Fibroblast of pulmonary artery (primary cell): Measurements from ENCODE around the gene S100PBP.

Source experiments
- DNase-seq: peaks from one replicate; pipeline ENCODE4 v3.0.0-alpha.2; 2010; ENCODE audit warnings: low read depth
- H3K4me3 ChIP-seq: replicated peaks from 2 replicates; pipeline ENCODE4 v1.5.1; 2011; ENCODE audit warnings: low read depth, mild to moderate bottlenecking, control low read depth, low read length, moderate library complexity
- TF ChIP-seq, protein P1 (sequence below): IDR thresholded peaks from 2 replicates; pipeline ENCODE4 v1.5.1; 2011; ENCODE audit warnings: mild to moderate bottlenecking, control low read depth, low read length, inconsistent platforms; ENCODE audit errors: missing control alignments

Gene S100PBP

DNA sequence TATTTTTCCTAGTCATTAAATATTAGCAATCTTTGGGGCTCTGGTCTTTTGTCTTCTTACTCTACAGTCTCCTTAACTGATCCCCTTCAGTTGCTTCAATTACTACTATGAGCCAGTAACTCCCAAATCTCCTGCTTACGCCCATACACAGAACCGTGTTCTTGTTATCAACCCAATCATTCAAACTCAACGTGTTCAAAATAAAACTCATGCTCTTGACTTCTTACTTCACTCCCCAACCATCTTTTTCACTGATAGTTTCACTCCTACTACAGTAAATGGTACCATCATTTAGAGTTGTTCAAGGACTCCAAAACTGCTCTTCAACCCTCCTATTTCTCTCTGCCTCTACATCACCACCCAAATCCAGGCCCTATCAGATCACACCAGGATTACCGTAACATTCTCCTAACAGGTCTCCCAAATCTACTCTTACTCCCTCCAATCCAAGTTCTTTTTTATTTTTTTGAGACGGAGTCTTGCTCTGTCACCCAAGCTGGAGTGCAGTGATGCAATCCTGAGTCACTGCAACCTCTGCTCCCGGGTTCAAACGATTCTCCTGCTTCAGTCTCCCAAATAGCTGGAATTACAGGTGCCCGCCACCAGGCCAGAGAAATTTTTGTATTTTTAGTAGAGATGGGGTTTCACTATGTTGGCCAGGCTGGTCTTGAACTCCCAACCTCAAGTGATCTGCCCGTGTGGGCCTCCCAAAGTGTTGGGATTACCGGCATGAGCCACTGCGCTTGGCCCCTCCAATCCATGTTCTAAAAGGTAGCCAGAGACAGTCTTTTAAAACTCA lies 3.3 kb upstream of the S100PBP start:
- H3K4me3 ChIP-seq: no peak overlapping the region
- DNase-seq: peak; percentile 57
- TF ChIP-seq, protein P1, sequence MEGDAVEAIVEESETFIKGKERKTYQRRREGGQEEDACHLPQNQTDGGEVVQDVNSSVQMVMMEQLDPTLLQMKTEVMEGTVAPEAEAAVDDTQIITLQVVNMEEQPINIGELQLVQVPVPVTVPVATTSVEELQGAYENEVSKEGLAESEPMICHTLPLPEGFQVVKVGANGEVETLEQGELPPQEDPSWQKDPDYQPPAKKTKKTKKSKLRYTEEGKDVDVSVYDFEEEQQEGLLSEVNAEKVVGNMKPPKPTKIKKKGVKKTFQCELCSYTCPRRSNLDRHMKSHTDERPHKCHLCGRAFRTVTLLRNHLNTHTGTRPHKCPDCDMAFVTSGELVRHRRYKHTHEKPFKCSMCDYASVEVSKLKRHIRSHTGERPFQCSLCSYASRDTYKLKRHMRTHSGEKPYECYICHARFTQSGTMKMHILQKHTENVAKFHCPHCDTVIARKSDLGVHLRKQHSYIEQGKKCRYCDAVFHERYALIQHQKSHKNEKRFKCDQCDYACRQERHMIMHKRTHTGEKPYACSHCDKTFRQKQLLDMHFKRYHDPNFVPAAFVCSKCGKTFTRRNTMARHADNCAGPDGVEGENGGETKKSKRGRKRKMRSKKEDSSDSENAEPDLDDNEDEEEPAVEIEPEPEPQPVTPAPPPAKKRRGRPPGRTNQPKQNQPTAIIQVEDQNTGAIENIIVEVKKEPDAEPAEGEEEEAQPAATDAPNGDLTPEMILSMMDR: no peak

DNA sequence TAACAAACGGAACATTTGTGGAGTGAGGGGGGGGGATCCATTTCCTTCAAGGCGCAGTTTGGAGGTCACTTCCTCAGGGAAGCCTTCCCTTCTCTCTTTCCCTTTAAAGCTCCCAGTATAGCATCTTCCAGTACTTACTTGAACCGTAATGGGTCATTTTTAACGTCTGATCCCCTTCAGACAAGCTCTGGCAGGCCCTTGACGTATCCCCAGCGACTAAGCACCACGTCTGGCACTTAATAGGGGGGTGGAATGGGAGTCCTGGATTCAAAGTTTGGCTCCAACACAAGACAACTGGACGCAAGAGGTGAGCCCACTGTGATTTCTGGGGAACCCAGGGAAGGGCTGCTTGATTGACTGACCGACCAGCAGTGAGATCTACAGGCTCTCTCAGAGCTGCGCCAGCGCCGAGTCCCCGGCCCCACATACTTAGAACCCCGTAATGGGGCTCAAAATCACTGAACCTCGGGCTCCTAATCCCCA lies 736 bp upstream of the S100PBP start:
- H3K4me3 ChIP-seq: peak overlapping the region; percentile 99
- TF ChIP-seq, protein P1: no peak
- peak; percentile 49 for DNase-seq

- peak overlapping the region; percentile 99 for H3K4me3 ChIP-seq
- TF ChIP-seq, protein P1: no peak
- DNase-seq: peak; percentile 39
Measured at GRCh38 chr1:32817815-32818786, 648 bp downstream of the S100PBP start.

DNA sequence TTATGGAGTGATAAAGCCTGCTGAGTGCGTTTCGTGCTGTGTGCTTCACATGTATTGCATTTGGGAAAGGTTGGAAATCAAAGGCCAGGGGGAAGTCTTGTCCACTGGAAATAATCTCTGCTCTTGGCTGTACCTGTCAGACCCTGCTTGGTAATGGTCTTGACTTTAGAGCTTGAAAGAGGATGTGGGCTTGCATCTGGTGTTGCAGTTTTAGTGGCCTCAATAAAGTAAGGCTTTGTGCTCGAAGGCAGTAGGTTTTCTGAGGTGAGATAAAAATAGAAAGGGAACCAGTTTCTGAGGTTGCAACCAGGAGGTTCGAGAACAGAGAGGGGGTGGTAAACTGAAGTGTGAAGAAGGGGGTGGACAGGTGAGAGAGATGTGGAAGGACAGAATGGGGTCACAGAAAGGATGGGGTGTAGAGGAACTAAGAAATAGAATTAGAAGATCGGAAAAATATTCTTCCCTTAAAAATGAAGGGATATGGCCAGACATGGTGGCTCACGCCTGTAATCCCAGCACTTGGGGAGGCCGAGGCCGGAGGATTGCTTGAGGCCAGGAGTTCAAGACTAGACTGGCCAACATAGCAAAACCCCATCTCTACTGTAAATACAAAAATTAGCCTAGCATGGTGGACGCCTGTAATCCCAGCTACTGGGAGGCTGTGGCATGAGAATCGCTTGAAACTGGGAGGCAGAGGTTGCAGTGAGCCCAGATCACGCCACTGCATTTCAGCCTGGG lies 1.5 kb downstream of the S100PBP start:
- DNase-seq: no peak
- H3K4me3 ChIP-seq: peak overlapping the region; percentile 99
- TF ChIP-seq, protein P1: no peak

GRCh38 chr1:32825181-32825580 lies 7.7 kb downstream of the S100PBP start:
- TF ChIP-seq, protein P1: no peak
- H3K4me3 ChIP-seq: no peak overlapping the region
- no peak for DNase-seq

DNA sequence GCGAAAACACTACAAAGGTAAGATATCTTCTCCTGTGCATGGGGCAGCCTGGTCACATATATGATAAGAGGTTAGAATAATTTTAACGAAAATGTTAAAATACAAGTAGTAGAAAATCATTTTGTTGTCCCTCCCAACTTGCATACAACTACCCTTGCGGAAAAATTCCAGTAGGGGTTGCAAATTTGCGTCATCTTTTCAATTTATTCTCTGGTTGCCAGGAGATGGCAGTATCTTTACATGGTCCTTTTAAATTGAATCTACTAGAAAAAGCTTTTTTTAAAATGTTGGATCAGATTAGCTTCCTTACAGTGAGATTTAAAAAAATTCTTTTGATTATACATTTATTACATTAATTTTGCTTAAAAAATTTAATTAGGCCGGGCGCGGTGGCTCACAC lies 10.9 kb downstream of the S100PBP start:
- TF ChIP-seq, protein P1: peak; percentile 10
- H3K4me3 ChIP-seq: no peak overlapping the region
- DNase-seq: peak; percentile 33
